ENCODE data around the gene ZNF138. TPM values are rescaled to one million over a fixed set of nuclear protein-coding genes. Genes with fewer than 3 reads are reported as not detected.

The ZNF138 gene
- 10 to 100 TPM; 24.3 to 61.3 (median 29.7) TPM for total RNA-seq

DNA sequence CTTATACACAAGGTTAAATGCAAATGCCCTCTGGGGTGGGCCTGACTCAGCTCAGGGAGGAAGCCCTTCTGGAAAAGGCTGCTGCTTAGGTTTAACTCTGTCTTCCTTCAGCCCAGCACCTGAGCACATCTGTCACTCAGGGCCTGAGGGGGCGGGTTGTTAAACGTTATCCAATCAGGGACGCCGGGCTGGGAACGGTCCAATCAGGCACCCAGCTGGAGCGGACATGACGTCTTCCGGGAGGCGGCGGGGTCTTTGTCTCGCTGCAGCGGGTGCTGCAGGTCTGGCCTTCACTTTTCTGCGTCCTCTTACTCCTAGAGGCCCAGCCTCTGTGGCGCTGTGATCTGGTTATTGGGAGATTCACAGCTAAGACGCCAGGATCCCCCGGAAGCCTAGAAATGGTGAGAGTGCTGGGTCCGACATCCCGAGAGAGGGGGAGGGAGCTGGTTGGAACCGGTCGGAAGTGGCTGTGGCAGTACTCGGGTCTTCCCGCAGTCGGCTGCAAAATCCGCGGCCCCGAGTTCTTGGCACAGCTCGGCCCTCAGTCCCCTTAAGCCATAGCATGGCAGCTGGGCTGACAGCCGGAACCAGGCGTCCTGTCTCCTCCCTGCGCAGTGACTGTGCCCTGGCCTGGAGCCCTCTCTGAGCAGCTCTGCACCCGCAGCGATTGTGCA is at the start of gene ZNF138:
Gene ZNF138 (plus strand): TSS at position 258 of the 674 bp plus-strand sequence. CDS start 141 bp downstream, at position 399.
- peak; percentile 98 to 99 for DNase-seq (ENCODE audit: low spot score in 2 of 2)
- Histone ChIP-seq H3K36me3 (no peaks in the 10 kb centered on the region), H3K4me3 (peak within 1 kb of the TSS; percentile 83), H3K9me3 (no peaks in the 10 kb centered on the region), H3K4me1 (peaks cover 27% of the 10 kb centered on the region), H3K27ac (peak within 1 kb of the TSS; percentile 92), H3K27me3 (no peaks in the 10 kb centered on the region)
- WGBS: 0% methylated on average over 16 of the region's 32 CpGs
- TF ChIP-seq, protein P1, sequence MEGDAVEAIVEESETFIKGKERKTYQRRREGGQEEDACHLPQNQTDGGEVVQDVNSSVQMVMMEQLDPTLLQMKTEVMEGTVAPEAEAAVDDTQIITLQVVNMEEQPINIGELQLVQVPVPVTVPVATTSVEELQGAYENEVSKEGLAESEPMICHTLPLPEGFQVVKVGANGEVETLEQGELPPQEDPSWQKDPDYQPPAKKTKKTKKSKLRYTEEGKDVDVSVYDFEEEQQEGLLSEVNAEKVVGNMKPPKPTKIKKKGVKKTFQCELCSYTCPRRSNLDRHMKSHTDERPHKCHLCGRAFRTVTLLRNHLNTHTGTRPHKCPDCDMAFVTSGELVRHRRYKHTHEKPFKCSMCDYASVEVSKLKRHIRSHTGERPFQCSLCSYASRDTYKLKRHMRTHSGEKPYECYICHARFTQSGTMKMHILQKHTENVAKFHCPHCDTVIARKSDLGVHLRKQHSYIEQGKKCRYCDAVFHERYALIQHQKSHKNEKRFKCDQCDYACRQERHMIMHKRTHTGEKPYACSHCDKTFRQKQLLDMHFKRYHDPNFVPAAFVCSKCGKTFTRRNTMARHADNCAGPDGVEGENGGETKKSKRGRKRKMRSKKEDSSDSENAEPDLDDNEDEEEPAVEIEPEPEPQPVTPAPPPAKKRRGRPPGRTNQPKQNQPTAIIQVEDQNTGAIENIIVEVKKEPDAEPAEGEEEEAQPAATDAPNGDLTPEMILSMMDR (IDR thresholded peaks at IDR 0.05): peak in 1 of 2 donors; percentile 16
- TF ChIP-seq POLR2A (IDR thresholded peaks at IDR 0.05) (peak; percentile 24 to 41), EP300 (IDR thresholded peaks at IDR 0.05) (no peak), POLR2AphosphoS5 (IDR thresholded peaks at IDR 0.05) (peak in 1 of 3 donors; percentile 36)

DNA sequence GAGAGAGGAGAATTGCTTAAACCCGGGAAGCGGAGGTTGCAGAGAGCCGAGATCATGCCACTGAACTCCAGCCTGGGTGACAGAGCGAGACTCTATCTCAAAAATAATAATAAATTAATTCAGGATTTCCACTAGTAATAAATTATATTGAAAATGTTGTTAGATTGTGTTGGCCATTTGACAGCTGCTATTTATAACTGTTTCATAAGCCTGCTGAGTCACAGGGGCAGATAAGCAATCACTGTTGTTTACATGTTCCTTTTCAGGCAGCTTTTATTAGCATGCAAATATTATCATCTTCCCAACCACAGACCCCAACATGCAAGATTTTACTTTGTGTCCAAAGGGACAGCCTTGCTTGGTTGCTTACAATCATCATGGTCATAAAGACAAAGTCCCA is 49.5 kb upstream of the ZNF138 start:
- H3K27ac ChIP-seq: no peak overlapping the region
- H3K27me3 ChIP-seq: no peaks in the 10 kb centered on the region
- no peaks in the 10 kb centered on the region for H3K36me3 ChIP-seq
- H3K4me3 ChIP-seq: no peak overlapping the region
- H3K4me1 ChIP-seq: no peaks in the 10 kb centered on the region
- H3K9me3 ChIP-seq: no peaks in the 10 kb centered on the region
- TF ChIP-seq, protein P1 (IDR thresholded peaks at IDR 0.05): no peak
- TF ChIP-seq POLR2A (IDR thresholded peaks at IDR 0.05) (no peak), EP300 (IDR thresholded peaks at IDR 0.05) (no peak)
- no peak for DNase-seq (ENCODE audit: low spot score in 2 of 2)
- WGBS: 81% methylated on average over 4 of the region's 4 CpGs

DNA sequence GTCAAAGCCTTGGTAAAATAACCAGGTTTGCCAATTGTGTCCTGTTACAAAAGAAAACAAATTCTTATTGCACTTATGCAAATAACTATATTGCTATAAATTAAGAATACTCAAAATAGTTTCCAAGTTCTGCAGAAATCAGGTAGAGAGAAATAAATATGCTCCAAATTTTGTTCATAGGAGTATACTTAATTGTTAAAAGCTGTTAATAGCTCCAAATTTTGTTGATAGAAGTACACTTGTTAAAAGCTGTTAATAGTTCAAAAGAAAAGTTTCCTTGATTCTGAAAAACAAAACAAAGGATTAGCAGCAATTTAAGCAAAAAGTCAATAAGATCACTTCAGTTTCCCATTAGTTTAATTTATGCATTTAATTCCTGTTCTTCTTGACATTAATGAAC is 46.4 kb upstream of the ZNF138 start:
- H3K27me3 ChIP-seq: no peaks in the 10 kb centered on the region
- H3K27ac ChIP-seq: no peak overlapping the region
- H3K9me3 ChIP-seq: no peaks in the 10 kb centered on the region
- no peak overlapping the region for H3K4me3 ChIP-seq
- H3K4me1 ChIP-seq: no peaks in the 10 kb centered on the region
- no peak for DNase-seq (ENCODE audit: low spot score in 2 of 2)
- no peaks in the 10 kb centered on the region for H3K36me3 ChIP-seq
- TF ChIP-seq POLR2A (IDR thresholded peaks at IDR 0.05): no peak
- no peak for TF ChIP-seq EP300 (IDR thresholded peaks at IDR 0.05)
- TF ChIP-seq, protein P1 (IDR thresholded peaks at IDR 0.05): no peak
- TF ChIP-seq POLR2AphosphoS5 (IDR thresholded peaks at IDR 0.05): no peak

GRCh38 chr7:64753032-64753431 is 41.2 kb upstream of the ZNF138 start:
- DNase-seq (ENCODE audit: low spot score in 2 of 2): no peak
- TF ChIP-seq POLR2AphosphoS5 (IDR thresholded peaks at IDR 0.05) (no peak), EP300 (IDR thresholded peaks at IDR 0.05) (no peak), POLR2A (IDR thresholded peaks at IDR 0.05) (no peak)
- TF ChIP-seq, protein P1 (IDR thresholded peaks at IDR 0.05): no peak
- no peaks in the 10 kb centered on the region for H3K27me3 ChIP-seq
- H3K4me3 ChIP-seq: no peak overlapping the region
- H3K27ac ChIP-seq: no peak overlapping the region
- no peaks in the 10 kb centered on the region for H3K9me3 ChIP-seq
- no peaks in the 10 kb centered on the region for H3K4me1 ChIP-seq
- 66% methylated on average over 2 of the region's 2 CpGs for WGBS
- no peaks in the 10 kb centered on the region for H3K36me3 ChIP-seq

DNA sequence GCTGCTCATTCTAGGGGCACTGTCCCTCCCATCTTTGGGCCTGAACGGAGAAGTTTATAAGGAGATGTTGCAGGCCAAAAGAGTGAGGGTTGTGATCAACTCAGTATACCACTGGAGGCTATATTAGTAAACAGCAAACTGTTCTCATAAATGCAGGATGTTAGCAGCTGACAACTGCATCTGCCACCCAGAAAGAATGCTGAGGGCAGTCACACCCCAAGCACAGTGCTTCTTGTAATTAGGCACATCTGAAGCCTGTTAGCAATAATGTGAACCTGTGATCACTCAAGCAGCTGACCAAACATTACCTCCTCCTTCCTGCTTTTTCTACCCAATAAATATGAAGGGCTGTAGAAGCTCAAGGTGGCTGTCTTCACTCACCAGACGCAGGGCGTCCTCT is 38.4 kb upstream of the ZNF138 start:
- no peaks in the 10 kb centered on the region for H3K4me1 ChIP-seq
- WGBS: 75% methylated on average over 3 of the region's 3 CpGs
- no peaks in the 10 kb centered on the region for H3K9me3 ChIP-seq
- no peak for DNase-seq (ENCODE audit: low spot score in 2 of 2)
- H3K27ac ChIP-seq: no peak overlapping the region
- no peak overlapping the region for H3K4me3 ChIP-seq
- TF ChIP-seq POLR2AphosphoS5 (IDR thresholded peaks at IDR 0.05) (no peak), POLR2A (IDR thresholded peaks at IDR 0.05) (no peak), EP300 (IDR thresholded peaks at IDR 0.05) (no peak)
- TF ChIP-seq, protein P1 (IDR thresholded peaks at IDR 0.05): no peak
- H3K36me3 ChIP-seq: no peaks in the 10 kb centered on the region
- H3K27me3 ChIP-seq: no peaks in the 10 kb centered on the region
